HuH-7 (cell line): ENCODE data around the gene TMEM192.
"Not testable (repeated sequence)": the region's sequence is repeated elsewhere in the genome, so short reads cannot be mapped to it uniquely, and the experiment has no call there.

Experiments used
- DNase-seq: peaks from one replicate; pipeline ENCODE4 v3.0.0; 2011; ENCODE audit warnings: low spot score

The TMEM192 gene

GRCh38 chr4:165112368-165113121 is at the start of gene TMEM192:
Gene TMEM192 (minus strand): TSS chr4:165112860. CDS start chr4:165112773, 87 bp downstream.
- DNase-seq = peak; percentile 89

GRCh38 chr4:165158762-165159161 is 46.1 kb upstream of the TMEM192 start:
- no peak for DNase-seq

- no peak for DNase-seq
These were observed 44.2 kb upstream of the TMEM192 start for GRCh38 chr4:165156906-165157305.

GRCh38 chr4:165154482-165154881 is 41.8 kb upstream of the TMEM192 start:
- no peak for DNase-seq

GRCh38 chr4:165152527-165152926 is 39.9 kb upstream of the TMEM192 start:
- no peak for DNase-seq

GRCh38 chr4:165151734-165152133 is 39.1 kb upstream of the TMEM192 start:
- no peak for DNase-seq

- no peak for DNase-seq
These were observed 37.9 kb upstream of the TMEM192 start for GRCh38 chr4:165150545-165150944.

GRCh38 chr4:165138843-165139242 is 26.2 kb upstream of the TMEM192 start:
- DNase-seq = no peak

- DNase-seq = no peak
These were observed 24.5 kb upstream of the TMEM192 start for GRCh38 chr4:165137205-165137604.

GRCh38 chr4:165136529-165136928 is 23.9 kb upstream of the TMEM192 start:
- DNase-seq = no peak

- DNase-seq = no peak
These were observed 20.5 kb upstream of the TMEM192 start for GRCh38 chr4:165133150-165133549.

GRCh38 chr4:165131247-165131832 is 18.7 kb upstream of the TMEM192 start:
- DNase-seq = peak; percentile 61

GRCh38 chr4:165129924-165130323 is 17.3 kb upstream of the TMEM192 start:
- DNase-seq = no peak

GRCh38 chr4:165125869-165126499 is 13.3 kb upstream of the TMEM192 start:
- DNase-seq = not testable (repeated sequence)

- DNase-seq = no peak
These were observed 11.8 kb upstream of the TMEM192 start for GRCh38 chr4:165124488-165124887.

GRCh38 chr4:165118256-165118909 is 5.7 kb upstream of the TMEM192 start:
- DNase-seq = no peak

- no peak for DNase-seq
These were observed 2.6 kb upstream of the TMEM192 start for GRCh38 chr4:165115301-165115700.

- DNase-seq = no peak
These were observed 723 bp downstream of the TMEM192 start for GRCh38 chr4:165111906-165112367.

GRCh38 chr4:165106518-165106917 is 6.1 kb downstream of the TMEM192 start:
- DNase-seq = no peak

- DNase-seq = no peak
These were observed 11.0 kb downstream of the TMEM192 start for GRCh38 chr4:165101641-165102040.

GRCh38 chr4:165096776-165097175 is 15.9 kb downstream of the TMEM192 start:
- DNase-seq = no peak

GRCh38 chr4:165095291-165095690 is 17.4 kb downstream of the TMEM192 start:
- DNase-seq = no peak

- DNase-seq = no peak
These were observed 17.8 kb downstream of the TMEM192 start for GRCh38 chr4:165094873-165095272.
